IPS-15b (cell line): ENCODE measurements around the gene PRKCSH.
"Not testable (repeated sequence)": the region's sequence is repeated elsewhere in the genome, so short reads cannot be mapped to it uniquely, and the experiment has no call there.

Source experiments
- H3K27me3 ChIP-seq: one replicate; pipeline ENCODE4 v1.6.1; 2013; ENCODE audit warnings: low read length; ENCODE audit not compliant: control insufficient read depth, insufficient read depth
- H3K36me3 ChIP-seq: one replicate; pipeline ENCODE4 v1.6.1; 2013; ENCODE audit warnings: low read length; ENCODE audit not compliant: control insufficient read depth, insufficient read depth
- H3K4me1 ChIP-seq: one replicate; pipeline ENCODE4 v1.6.1; 2013; ENCODE audit warnings: mild to moderate bottlenecking, low read length; ENCODE audit not compliant: control insufficient read depth, insufficient read depth
- H3K4me3 ChIP-seq: one replicate; pipeline ENCODE4 v1.5.1; 2013; ENCODE audit warnings: low read depth, low read length
- H3K9ac ChIP-seq: one replicate; pipeline ENCODE4 v1.6.1; 2013; ENCODE audit warnings: low read depth, mild to moderate bottlenecking, low read length
- H3K9me3 ChIP-seq: one replicate; pipeline ENCODE4 v1.6.1; 2013; ENCODE audit warnings: mild to moderate bottlenecking, low read length; ENCODE audit not compliant: control insufficient read depth, insufficient read depth

PRKCSH gene

DNA sequence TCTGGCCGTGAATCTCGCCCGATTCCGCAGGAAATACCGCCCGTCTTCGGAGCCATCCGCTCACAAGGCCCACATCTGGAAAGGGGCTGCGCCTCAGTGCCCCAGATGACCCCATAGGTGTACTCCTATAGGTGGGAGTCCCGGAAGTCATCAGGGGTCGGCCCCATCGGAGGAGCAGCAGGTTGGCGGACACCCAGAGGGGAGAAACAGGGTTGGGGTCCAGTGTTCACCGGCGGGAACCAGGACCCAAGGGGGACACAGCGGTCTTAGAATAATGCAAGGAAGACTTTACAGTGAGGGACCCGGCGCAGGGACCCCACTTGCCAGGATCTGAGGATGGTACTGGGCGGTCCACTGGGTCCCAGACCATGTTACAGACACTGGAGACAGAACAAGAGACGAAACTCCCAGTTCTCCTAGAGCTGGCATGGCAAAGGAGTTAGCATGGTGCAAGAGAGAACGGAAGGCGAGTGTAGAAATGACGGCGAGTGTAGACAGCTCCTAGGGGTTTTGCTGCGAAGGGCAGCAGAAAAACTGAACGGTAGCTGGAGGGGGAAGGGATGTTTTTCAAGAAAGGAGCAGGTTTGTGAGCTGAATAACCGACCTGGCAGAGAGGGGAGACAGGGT lies 12.2 kb upstream of the PRKCSH start:
- H3K4me3 ChIP-seq = peak overlapping the region; percentile 72

DNA sequence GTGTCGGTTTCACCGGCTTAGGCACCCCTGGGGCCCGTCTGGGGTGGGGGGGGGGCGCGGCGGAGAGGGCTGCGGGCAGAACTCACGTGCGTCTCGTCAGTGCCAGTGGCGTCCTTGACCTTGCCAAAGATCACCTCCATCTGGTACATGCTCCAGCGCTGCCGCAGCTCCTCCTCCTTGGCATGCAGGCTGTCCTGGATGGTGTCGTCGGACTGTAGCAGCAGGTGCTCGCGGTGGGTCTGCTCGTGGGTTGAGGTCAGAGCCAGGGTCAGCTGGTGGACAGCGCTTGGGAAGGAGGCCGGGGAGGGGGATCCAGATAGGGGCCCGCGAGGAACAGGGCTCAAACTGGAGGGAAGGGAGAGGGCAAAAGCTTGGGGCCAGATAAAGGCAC lies 11.6 kb upstream of the PRKCSH start:
- H3K27me3 ChIP-seq = peaks cover 22% of the 10 kb centered on the region
- H3K9me3 ChIP-seq = no peaks in the 10 kb centered on the region
- H3K9ac ChIP-seq = no peak overlapping the region
- no peak overlapping the region for H3K4me3 ChIP-seq
- H3K36me3 ChIP-seq = no peaks in the 10 kb centered on the region
- H3K4me1 ChIP-seq = peaks cover 4% of the 10 kb centered on the region

More for the DNA sequence above, 12.2 kb upstream of the PRKCSH start:
- no peaks in the 10 kb centered on the region for H3K9me3 ChIP-seq
- peaks cover 22% of the 10 kb centered on the region for H3K27me3 ChIP-seq
- H3K36me3 ChIP-seq = no peaks in the 10 kb centered on the region
- no peak overlapping the region for H3K9ac ChIP-seq
- peaks cover 4% of the 10 kb centered on the region for H3K4me1 ChIP-seq

DNA sequence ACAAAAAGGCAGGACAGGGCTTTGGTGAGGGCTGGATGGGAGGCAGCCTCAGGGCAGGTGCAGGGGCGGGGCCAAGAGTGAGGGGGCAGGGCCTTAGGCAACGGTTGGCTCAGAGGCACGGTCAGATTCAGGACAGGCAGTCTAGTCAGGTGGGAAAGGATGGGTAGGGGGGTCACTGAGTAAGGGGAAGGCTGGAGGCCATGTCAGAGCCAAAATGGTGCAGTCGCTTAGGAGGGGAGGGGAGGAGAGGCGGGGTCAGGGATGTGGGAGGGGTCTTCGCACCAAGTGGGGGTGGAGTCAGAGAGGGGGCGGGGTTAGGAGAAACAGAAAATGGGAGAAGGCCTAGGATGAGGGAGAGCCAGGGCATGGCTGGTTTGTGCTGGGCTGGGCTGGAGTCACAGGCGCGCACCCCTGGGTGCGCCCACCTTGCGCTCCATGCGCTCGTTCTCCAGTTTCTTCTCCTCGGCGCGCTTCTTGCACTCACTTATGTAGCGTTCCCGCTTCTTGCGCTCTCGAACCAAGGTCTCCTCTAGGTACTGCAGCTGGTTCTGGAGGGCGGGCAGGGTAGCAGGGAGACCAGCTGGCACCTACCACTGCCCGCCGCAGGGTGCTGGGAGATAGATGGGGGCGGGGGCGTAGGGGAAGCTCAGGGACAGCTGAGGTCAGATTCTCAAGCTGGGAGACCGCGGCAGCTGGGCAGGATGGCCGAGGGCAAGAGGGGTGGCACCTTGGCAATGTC lies 9.5 kb upstream of the PRKCSH start:
- Histone ChIP-seq H3K9ac (no peak overlapping the region), H3K36me3 (no peaks in the 10 kb centered on the region), H3K27me3 (peaks cover 11% of the 10 kb centered on the region), H3K9me3 (no peaks in the 10 kb centered on the region), H3K4me1 (peaks cover 2% of the 10 kb centered on the region), H3K4me3 (no peak overlapping the region)

DNA sequence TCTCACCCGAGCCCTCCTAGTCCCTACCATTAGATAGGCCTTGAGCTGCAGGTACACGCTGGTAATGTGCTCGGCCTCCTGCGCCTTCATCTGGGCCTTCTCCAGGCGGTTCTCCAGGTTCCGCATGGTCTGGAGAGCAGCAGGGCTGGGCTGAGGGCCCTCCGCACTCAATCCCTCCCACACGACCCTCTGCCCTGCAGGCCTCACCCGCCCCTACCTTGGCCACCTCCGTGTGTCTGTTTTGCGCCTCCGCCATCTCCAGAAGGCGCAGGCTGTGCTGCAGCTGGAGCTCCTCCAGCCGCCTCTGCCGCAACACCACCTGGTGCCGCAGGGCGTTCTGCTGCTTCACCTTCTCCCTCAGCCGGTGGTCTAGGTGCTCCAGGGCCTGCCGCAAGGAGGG lies 8.8 kb upstream of the PRKCSH start:
- Histone ChIP-seq H3K9ac (no peak overlapping the region), H3K4me1 (peaks cover 2% of the 10 kb centered on the region), H3K4me3 (no peak overlapping the region), H3K36me3 (no peaks in the 10 kb centered on the region), H3K27me3 (peaks cover 11% of the 10 kb centered on the region), H3K9me3 (no peaks in the 10 kb centered on the region)

DNA sequence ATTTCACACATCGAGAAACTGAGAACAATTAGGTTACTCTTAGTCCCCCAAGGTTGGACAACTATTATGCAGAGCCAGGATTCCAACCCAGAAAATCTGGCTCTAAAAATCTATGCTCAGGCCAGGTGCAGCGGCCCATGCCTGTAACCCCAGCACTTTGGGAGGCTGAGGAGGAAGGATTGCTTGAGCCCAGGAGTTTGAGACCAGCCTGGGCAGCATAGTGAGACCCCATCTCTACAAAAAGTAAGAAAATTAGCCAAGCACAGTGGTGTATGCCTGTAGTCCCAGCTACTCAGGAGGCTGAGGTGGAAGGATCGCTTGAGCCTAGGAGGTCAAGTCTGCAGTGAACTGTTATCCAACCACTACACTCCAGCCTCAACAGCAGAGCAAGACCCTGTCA lies 1.9 kb upstream of the PRKCSH start:
- H3K4me1 ChIP-seq, H3K4me3 ChIP-seq, H3K9ac ChIP-seq, H3K27me3 ChIP-seq, H3K9me3 ChIP-seq: not testable (repeated sequence)
- H3K36me3 ChIP-seq = peaks cover 19% of the 10 kb centered on the region

DNA sequence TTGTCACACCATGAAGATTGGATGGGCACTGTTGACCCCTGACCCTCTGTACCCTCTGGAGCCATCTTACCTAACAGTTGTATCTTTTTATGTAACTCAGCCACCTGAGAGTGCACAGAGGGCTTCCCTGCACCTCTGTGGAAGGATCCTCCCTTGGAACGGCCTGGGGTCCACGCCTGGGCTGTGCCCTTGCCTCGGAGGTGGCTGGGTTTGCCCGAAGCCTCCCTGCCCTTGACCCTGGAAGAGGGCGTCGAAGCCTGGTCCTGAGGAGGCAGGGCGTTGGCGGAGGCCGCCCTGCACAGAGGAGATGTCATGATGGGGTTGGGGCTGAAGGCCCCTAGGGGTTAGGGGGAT lies 755 bp upstream of the PRKCSH start:
- Histone ChIP-seq H3K4me3 (peak overlapping the region; percentile 95), H3K9me3 (no peaks in the 10 kb centered on the region), H3K9ac (no peak overlapping the region)

DNA sequence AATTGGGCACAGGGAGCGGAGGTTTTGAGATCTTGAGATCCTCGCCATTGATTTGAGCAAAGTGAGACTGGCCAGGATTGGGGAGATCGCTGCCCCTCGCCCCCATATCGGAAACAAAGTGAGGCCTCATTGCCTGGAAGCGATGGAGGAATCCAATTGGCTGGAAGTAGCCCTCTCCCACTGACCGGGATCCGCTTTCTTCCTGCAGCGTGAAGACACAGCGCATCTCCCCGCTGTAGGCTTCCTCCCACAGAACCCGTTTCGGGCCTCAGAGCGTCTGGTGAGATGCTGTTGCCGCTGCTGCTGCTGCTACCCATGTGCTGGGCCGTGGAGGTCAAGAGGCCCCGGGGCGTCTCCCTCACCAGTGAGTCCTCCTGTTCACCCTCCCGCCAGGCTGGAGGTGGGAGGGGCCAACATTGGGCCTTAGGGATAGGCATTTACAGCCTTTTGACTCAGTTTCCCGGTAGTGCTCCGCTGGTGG lies 438 bp downstream of the PRKCSH start:
- Histone ChIP-seq H3K9me3 (no peaks in the 10 kb centered on the region), H3K4me1 (peaks cover 4% of the 10 kb centered on the region), H3K27me3 (no peaks in the 10 kb centered on the region), H3K4me3 (peak overlapping the region; percentile 95), H3K36me3 (peaks cover 21% of the 10 kb centered on the region), H3K9ac (peak overlapping the region; percentile 87)

More for the DNA sequence above, 755 bp upstream of the PRKCSH start:
- peaks cover 4% of the 10 kb centered on the region for H3K4me1 ChIP-seq
- H3K36me3 ChIP-seq = peaks cover 19% of the 10 kb centered on the region
- H3K27me3 ChIP-seq = no peaks in the 10 kb centered on the region

DNA sequence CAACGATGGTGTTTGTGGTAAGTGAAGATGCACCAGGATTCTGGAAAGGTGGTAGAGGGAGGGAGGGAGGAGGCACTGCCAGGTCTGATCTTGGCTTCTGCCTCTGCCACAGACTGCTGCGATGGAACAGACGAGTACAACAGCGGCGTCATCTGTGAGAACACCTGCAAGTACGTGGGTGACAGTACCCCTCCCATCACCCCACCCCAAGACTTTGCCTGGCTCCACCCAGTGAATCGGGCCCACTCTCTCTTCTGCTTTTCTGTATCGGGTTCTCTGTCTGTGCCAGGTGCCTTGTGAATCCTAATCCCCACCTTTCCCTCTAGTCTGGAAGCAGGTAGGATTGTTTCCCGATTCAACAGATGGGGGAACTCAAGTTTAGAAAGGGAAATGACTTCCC lies 2.5 kb downstream of the PRKCSH start:
- Histone ChIP-seq H3K36me3 (peaks cover 39% of the 10 kb centered on the region), H3K9me3 (no peaks in the 10 kb centered on the region), H3K27me3 (no peaks in the 10 kb centered on the region), H3K4me3 (no peak overlapping the region), H3K4me1 (peaks cover 4% of the 10 kb centered on the region), H3K9ac (no peak overlapping the region)

DNA sequence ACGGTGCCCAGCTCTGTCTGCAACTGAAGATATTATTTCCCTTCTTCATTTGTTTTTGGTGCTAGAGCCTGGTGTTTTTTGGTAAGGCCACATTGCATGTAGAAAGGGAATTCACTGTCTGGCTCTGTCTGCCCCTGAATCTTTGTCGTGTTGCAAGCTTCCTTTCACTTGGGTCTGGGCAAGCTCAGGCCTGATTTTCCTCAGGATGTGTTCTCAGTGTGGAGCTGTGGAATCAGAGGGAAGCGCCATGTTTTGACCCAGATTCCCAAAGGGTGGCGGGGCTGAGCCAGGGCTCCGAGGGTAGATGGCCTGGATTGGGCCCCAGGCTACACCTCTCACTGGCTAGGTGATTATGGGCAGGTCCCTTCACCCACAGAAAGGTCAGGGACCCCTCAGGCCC lies 8.6 kb downstream of the PRKCSH start:
- Histone ChIP-seq H3K4me1 (no peaks in the 10 kb centered on the region), H3K27me3 (no peaks in the 10 kb centered on the region), H3K36me3 (peaks cover 67% of the 10 kb centered on the region), H3K9ac (no peak overlapping the region), H3K4me3 (no peak overlapping the region), H3K9me3 (no peaks in the 10 kb centered on the region)

DNA sequence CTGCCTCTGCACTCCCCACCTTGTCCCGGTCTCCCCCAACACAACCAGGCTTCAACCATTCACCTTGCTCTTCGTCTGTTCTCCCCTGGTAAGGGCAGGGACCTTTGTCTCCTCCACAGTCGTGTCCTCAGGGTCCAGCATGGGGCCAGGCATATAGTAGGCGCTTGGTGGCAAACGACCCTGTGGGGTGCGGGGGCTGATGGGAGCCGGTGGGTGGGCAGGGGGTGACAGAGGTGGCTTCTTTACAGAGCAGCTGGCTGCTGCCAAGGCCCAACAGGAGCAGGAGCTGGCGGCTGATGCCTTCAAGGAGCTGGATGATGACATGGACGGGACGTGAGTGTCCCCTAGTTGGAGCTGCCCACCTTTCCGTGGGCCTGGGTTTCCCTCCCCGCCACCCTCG lies 9.7 kb downstream of the PRKCSH start:
- H3K9ac ChIP-seq = no peak overlapping the region
- no peak overlapping the region for H3K4me3 ChIP-seq
- no peaks in the 10 kb centered on the region for H3K9me3 ChIP-seq
- H3K27me3 ChIP-seq = no peaks in the 10 kb centered on the region
- peaks cover 73% of the 10 kb centered on the region for H3K36me3 ChIP-seq
- H3K4me1 ChIP-seq = no peaks in the 10 kb centered on the region

DNA sequence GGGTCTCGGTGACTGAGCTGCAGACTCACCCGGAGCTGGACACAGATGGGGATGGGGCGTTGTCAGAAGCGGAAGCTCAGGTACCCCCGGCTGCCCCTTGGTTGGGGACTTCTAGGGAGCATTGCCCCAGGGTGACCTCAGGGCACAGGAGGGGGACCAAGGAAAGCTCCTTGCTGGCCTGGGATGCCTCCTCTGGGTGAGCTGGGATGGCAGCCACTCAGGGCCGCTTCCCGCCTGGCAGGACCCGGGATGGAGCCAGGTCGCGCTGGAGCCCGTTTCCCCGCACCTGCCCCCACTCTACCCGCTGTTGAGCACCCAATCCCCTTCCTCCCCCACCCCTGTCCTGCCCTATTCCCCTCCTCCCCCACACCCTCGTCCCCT lies 10.8 kb downstream of the PRKCSH start:
- no peak overlapping the region for H3K9ac ChIP-seq
- no peaks in the 10 kb centered on the region for H3K27me3 ChIP-seq
- H3K9me3 ChIP-seq = no peaks in the 10 kb centered on the region
- H3K4me3 ChIP-seq = no peak overlapping the region
- H3K4me1 ChIP-seq = no peaks in the 10 kb centered on the region
- peaks cover 73% of the 10 kb centered on the region for H3K36me3 ChIP-seq

DNA sequence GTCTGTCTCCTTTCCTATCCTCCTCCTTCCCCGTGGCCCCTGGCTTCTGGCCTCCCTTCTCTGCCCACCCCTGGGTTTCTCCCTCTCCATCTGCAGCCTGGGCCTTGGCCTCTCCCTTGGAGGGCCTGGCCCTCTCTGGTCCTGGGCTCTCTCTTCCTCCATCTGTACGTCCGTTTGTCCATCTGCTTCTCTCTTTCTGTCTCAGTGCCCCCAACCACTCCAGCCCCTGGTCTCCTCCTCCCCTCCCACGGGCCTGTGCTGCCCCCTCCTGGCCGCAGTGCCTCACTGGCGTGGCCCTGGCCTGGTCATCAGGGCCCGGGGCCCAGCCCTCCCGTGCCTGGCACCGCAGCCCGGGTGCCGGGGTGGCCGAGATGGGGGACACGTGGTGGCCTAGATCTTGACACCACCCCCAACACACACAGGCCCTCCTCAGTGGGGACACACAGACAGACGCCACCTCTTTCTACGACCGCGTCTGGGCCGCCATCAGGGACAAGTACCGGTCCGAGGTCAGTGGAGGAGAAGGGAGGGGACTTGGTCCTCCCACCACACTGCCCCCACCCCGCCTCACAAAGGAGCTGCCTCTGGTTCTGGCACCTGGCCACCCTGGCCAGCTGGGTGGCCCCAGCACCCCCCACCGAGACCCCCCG lies 11.3 kb downstream of the PRKCSH start:
- no peaks in the 10 kb centered on the region for H3K9me3 ChIP-seq
- H3K27me3 ChIP-seq = no peaks in the 10 kb centered on the region
- H3K4me3 ChIP-seq = no peak overlapping the region
- H3K9ac ChIP-seq = no peak overlapping the region
- H3K36me3 ChIP-seq = peaks cover 68% of the 10 kb centered on the region
- H3K4me1 ChIP-seq = no peaks in the 10 kb centered on the region
